MCF 10A (cell line): ENCODE measurements around the gene AP2S1. TPM values are rescaled to one million over a fixed set of nuclear protein-coding genes. Genes with fewer than 3 reads are reported as not detected.
A peak's percentile ranks its signal among the peaks of the same experiment; 100 is the strongest.

ENCODE experiments used
- BruUV-seq: library from RNA; stranded (reverse); fragments of 400-500 nt; replicated peaks from 2 replicates; lab custom pipeline; 2021; lab: Mats Ljungman, UMichigan
- CTCF ChIA-PET: fragments of 300-600 bp; sonication (Branson Sonifier 250); formaldehyde crosslinking; extraction: SDS; loops from one replicate; lab custom pipeline; 2021; ENCODE audit warnings: antibody characterized with exemption, inconsistent platforms; lab: Yijun Ruan, JAX
- POLR2A ChIA-PET: fragments of 300-600, 350-650 bp; sonication (Branson Sonifier 250); formaldehyde crosslinking; extraction: SDS; loops from one replicate; lab custom pipeline; 2020; ENCODE audit warnings: antibody characterized with exemption, inconsistent platforms; lab: Yijun Ruan, JAX
- DNase-seq: peaks from one replicate; pipeline ENCODE4 v3.0.0-alpha.2; 2018; ENCODE audit not compliant: unreplicated experiment
- H3K27ac Mint-ChIP-seq: one replicate; pipeline ENCODE4 v1.8.0; 2022; ENCODE audit warnings: mild to moderate bottlenecking, low read depth, mixed read lengths; ENCODE audit not compliant: unreplicated experiment
- H3K27me3 Mint-ChIP-seq: one replicate; pipeline ENCODE4 v1.8.0; 2022; ENCODE audit warnings: mixed read lengths; ENCODE audit not compliant: insufficient read depth, unreplicated experiment
- H3K36me3 Mint-ChIP-seq: one replicate; pipeline ENCODE4 v1.8.0; 2022; ENCODE audit warnings: mild to moderate bottlenecking, moderate library complexity, mixed read lengths; ENCODE audit not compliant: insufficient read depth, unreplicated experiment
- H3K4me1 Mint-ChIP-seq: one replicate; pipeline ENCODE4 v1.8.0; 2022; ENCODE audit warnings: mixed read lengths; ENCODE audit not compliant: insufficient read depth, unreplicated experiment
- H3K4me3 Mint-ChIP-seq: one replicate; pipeline ENCODE4 v1.8.0; 2022; ENCODE audit warnings: mild to moderate bottlenecking, moderate library complexity, mixed read lengths; ENCODE audit not compliant: unreplicated experiment
- H3K9me3 Mint-ChIP-seq: one replicate; pipeline ENCODE4 v1.8.0; 2022; ENCODE audit warnings: mixed read lengths; ENCODE audit not compliant: unreplicated experiment
- intact Hi-C: fragments of 100-400 bp; cut with micrococcal nuclease; formaldehyde crosslinking; loops from 2 replicates; pipeline ENCODE4 v1.14.1; 2022
- total RNA-seq: library from RNA; stranded (reverse); gene quantifications from 2 replicates; pipeline ENCODE4 v1.2.3, GENCODE V29; 2022
- TF ChIP-seq, protein P1 (sequence below): fragments of 200-600 bp; IDR thresholded peaks from one replicate; pipeline ENCODE4 v1.8.0; 2022; ENCODE audit warnings: antibody characterized with exemption, mild to moderate bottlenecking; ENCODE audit not compliant: unreplicated experiment

Gene AP2S1
- total RNA-seq, 1 experiment from 2014 or later: 252 TPM

DNA sequence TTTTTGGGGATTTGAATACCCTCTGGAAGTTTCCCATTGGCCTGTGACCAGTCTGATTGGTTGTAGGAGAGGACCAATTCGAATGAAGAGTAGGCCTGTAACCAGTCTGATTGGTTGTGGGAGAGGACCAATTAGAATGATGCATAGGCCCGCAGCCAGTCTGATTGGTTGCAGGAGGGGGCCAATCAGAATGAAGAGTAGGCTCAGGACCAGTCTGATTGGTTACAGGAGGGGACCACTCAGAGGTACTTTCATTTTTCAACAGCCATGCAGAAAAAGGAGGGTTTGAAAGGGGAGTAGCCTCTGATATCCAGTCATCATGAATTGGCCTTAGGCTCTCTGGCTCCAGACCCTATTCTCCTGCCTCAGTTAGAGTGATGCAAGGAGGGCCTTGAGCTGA, 31.8 kb downstream of the AP2S1 start:
- TF ChIP-seq, protein P1, sequence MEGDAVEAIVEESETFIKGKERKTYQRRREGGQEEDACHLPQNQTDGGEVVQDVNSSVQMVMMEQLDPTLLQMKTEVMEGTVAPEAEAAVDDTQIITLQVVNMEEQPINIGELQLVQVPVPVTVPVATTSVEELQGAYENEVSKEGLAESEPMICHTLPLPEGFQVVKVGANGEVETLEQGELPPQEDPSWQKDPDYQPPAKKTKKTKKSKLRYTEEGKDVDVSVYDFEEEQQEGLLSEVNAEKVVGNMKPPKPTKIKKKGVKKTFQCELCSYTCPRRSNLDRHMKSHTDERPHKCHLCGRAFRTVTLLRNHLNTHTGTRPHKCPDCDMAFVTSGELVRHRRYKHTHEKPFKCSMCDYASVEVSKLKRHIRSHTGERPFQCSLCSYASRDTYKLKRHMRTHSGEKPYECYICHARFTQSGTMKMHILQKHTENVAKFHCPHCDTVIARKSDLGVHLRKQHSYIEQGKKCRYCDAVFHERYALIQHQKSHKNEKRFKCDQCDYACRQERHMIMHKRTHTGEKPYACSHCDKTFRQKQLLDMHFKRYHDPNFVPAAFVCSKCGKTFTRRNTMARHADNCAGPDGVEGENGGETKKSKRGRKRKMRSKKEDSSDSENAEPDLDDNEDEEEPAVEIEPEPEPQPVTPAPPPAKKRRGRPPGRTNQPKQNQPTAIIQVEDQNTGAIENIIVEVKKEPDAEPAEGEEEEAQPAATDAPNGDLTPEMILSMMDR: no peak
- H3K4me1 Mint-ChIP-seq: peaks cover 4% of the 10 kb centered on the region
- H3K27me3 Mint-ChIP-seq: no peaks in the 10 kb centered on the region
- BruUV-seq: no TSS peak
- peak; percentile 14 for DNase-seq
- intact Hi-C loops: no loop called here
- ChIA-PET POLR2A (interaction anchor here (0.6 kb wide), 1 partner anchor 31 kb away, joined by 3 read pairs; no protein-coding TSS in a partner anchor), CTCF (interaction anchor here (0.6 kb wide), 1 partner anchor 21 kb away, joined by 3 read pairs; no protein-coding TSS in a partner anchor)
- no peak overlapping the region for H3K27ac Mint-ChIP-seq
- no peaks in the 10 kb centered on the region for H3K36me3 Mint-ChIP-seq
- H3K4me3 Mint-ChIP-seq: no peak overlapping the region
- no peaks in the 10 kb centered on the region for H3K9me3 Mint-ChIP-seq

DNA sequence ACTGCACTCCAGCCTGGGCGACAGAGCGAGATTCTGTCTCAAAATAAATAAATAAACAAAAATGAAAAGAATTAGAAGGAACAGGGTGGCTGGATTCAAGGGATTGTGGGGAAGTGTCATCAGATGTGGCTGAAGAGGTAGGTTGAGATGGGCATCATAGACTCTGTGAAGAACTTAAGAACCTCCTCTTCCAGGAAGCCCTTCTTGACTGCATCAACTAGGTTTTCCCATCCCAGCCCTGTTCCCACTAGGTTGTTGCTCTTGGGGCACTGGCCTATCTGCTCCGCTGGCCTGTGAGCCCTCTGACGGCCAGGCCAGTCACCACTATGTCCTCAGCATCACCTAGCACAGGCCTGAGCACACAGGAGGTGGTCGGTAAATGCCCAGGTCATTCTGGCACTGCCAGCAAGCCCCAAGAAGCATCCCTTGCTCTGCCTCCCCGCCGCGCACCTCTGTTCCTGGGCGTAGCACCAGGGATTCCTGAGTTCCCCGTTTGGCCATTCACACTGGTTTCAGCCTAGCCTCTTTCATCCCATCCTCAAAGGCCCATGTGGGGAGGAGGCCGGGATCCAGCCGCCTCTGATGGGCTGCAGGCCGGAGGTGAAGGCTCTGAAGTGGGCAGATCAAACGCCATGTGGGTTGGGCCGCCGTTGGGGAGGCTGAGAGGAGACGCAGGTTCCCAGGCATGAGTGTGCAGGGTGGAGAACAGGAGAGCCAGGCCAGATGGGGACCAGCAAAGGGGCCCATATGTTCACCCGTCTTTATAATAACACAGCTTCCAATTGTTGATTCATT, 34.6 kb downstream of the AP2S1 start:
- no peak for DNase-seq
- no peaks in the 10 kb centered on the region for H3K27me3 Mint-ChIP-seq
- intact Hi-C loops: no loop called here
- H3K36me3 Mint-ChIP-seq: no peaks in the 10 kb centered on the region
- H3K9me3 Mint-ChIP-seq: no peaks in the 10 kb centered on the region
- H3K27ac Mint-ChIP-seq: no peak overlapping the region
- POLR2A ChIA-PET: interaction anchor here (1.0 kb wide), 1 partner anchor 19 kb away, joined by 3 read pairs; no protein-coding TSS in a partner anchor
- H3K4me1 Mint-ChIP-seq: peaks cover 8% of the 10 kb centered on the region
- H3K4me3 Mint-ChIP-seq: no peak overlapping the region
- no TSS peak for BruUV-seq
- TF ChIP-seq, protein P1: no peak
- CTCF ChIA-PET: interaction anchor here (0.6 to 1.0 kb wide), 4 partner anchors 25 to 394 kb away, joined by 3 to 5 read pairs (median 4); no protein-coding TSS in a partner anchor

DNA sequence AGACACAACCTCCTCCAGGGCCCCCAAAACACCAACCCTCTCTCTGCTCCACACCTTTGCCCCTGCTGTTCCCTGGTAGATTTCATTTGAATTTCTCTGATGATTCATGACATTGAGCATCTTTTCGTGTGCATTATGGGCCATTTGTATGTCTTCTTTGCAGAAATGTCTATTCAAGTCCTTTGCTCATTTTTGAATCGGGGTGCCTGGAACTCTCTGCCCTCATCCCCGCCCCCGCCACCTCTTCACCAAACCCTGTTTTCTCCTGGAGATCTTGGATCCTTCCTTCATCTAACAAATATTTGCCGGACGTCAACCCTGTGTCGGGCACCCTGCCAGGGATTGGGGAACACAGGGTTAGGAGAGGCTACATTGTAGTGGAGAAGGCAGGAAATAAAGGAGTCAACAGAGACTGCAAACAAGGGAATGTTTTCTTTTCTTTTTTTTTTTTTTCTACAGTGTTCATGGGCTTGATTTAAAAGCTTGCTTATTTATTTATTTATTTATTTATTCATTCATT, 36.7 kb downstream of the AP2S1 start:
- CTCF ChIA-PET: interaction anchor here (0.6 kb wide), 2 partner anchors 272 to 670 kb away, joined by 3 read pairs; partner anchors contain the start of gene KPTN
- H3K4me1 Mint-ChIP-seq: peaks cover 8% of the 10 kb centered on the region
- H3K36me3 Mint-ChIP-seq: no peaks in the 10 kb centered on the region
- intact Hi-C loops: no loop called here
- TF ChIP-seq, protein P1: no peak
- H3K27me3 Mint-ChIP-seq: no peaks in the 10 kb centered on the region
- peak; percentile 46 for DNase-seq
- POLR2A ChIA-PET: no interaction called here
- H3K27ac Mint-ChIP-seq: no peak overlapping the region
- no peaks in the 10 kb centered on the region for H3K9me3 Mint-ChIP-seq
- H3K4me3 Mint-ChIP-seq: no peak overlapping the region
- no TSS peak for BruUV-seq
